ENCODE data around the gene CNTN5.

The CNTN5 gene

GRCh38 chr11:100004541-100004940 lies 983.8 kb downstream of the CNTN5 start:
- H3K4me3 ChIP-seq (ENCODE audit: low read depth, low read length) = no peak overlapping the region
- TF ChIP-seq CTCF (IDR thresholded peaks at IDR 0.05; ENCODE audit: low read depth, low read length, missing control alignments) = no peak
- DNase-seq (ENCODE audit: low read depth) = no peak

GRCh38 chr11:100008417-100008816 lies 987.7 kb downstream of the CNTN5 start:
- TF ChIP-seq CTCF (IDR thresholded peaks at IDR 0.05; ENCODE audit: low read depth, low read length, missing control alignments) = no peak
- H3K4me3 ChIP-seq (ENCODE audit: low read depth, low read length) = no peak overlapping the region
- DNase-seq (ENCODE audit: low read depth) = no peak

- no peak for DNase-seq (ENCODE audit: low read depth)
- H3K4me3 ChIP-seq (ENCODE audit: low read depth, low read length) = no peak overlapping the region
- no peak for TF ChIP-seq CTCF (IDR thresholded peaks at IDR 0.05; ENCODE audit: low read depth, low read length, missing control alignments)
Observed at GRCh38 chr11:100009728-100010127, 989.0 kb downstream of the CNTN5 start.

GRCh38 chr11:100010393-100010792 lies 989.6 kb downstream of the CNTN5 start:
- no peak overlapping the region for H3K4me3 ChIP-seq (ENCODE audit: low read depth, low read length)
- peak; percentile 44 for TF ChIP-seq CTCF (IDR thresholded peaks at IDR 0.05; ENCODE audit: low read depth, low read length, missing control alignments)
- no peak for DNase-seq (ENCODE audit: low read depth)

GRCh38 chr11:100011697-100012096 lies 990.9 kb downstream of the CNTN5 start:
- TF ChIP-seq CTCF (IDR thresholded peaks at IDR 0.05; ENCODE audit: low read depth, low read length, missing control alignments) = no peak
- no peak for DNase-seq (ENCODE audit: low read depth)
- H3K4me3 ChIP-seq (ENCODE audit: low read depth, low read length) = no peak overlapping the region

GRCh38 chr11:100013011-100013410 lies 992.3 kb downstream of the CNTN5 start:
- no peak for DNase-seq (ENCODE audit: low read depth)
- TF ChIP-seq CTCF (IDR thresholded peaks at IDR 0.05; ENCODE audit: low read depth, low read length, missing control alignments) = no peak
- no peak overlapping the region for H3K4me3 ChIP-seq (ENCODE audit: low read depth, low read length)

- no peak overlapping the region for H3K4me3 ChIP-seq (ENCODE audit: low read depth, low read length)
- DNase-seq (ENCODE audit: low read depth) = no peak
- TF ChIP-seq CTCF (IDR thresholded peaks at IDR 0.05; ENCODE audit: low read depth, low read length, missing control alignments) = no peak
Observed at GRCh38 chr11:100031973-100032372, 1011.2 kb downstream of the CNTN5 start.

Measured in GM12864 (cell line).